HepG2 (cell line): ENCODE results near the gene RMRP. TPM values are rescaled to one million over a fixed set of nuclear protein-coding genes. Genes with fewer than 3 reads are reported as not detected.

Experiments used
- BRD4 ChIP-seq: sonication (generic); formaldehyde crosslinking; IDR thresholded peaks from 2 replicates; pipeline ENCODE4 v1.4.0; 2020; ENCODE audit warnings: missing genetic modification reagents
- CBX5 ChIP-seq: sonication (generic); formaldehyde crosslinking; IDR thresholded peaks from 2 replicates; pipeline ENCODE4 v1.4.0; 2020; ENCODE audit warnings: missing genetic modification reagents, borderline replicate concordance
- ETS1 ChIP-seq: sonication (generic); formaldehyde crosslinking; IDR thresholded peaks from 2 replicates; pipeline ENCODE4 v1.4.0; 2020; ENCODE audit warnings: missing genetic modification reagents
- FOSL2 ChIP-seq: sonication (generic); formaldehyde crosslinking; IDR thresholded peaks from 2 replicates; pipeline ENCODE4 v1.4.0; 2020; ENCODE audit warnings: missing genetic modification reagents
- FOXP1 ChIP-seq, 2 experiments: fragments of 450-650 bp in 1 of 2; IDR thresholded peaks; 2 replicates each; pipeline ENCODE4 v1.6.1; 2017 to 2018; ENCODE audit warnings: antibody characterized with exemption in 1 of 2
- GABPA ChIP-seq, 2 experiments: IDR thresholded peaks; 2 replicates each; pipeline ENCODE4 v1.6.1; 2011 to 2016; ENCODE audit warnings: low read depth in 2 of 2, low read length in 1 of 2, missing biosample characterization in 1 of 2, missing genetic modification characterization in 1 of 2
- GATA4 ChIP-seq: sonication (generic); IDR thresholded peaks from 2 replicates; pipeline ENCODE4 v1.6.1; 2016; ENCODE audit warnings: antibody characterized with exemption, low read depth, borderline replicate concordance
- GATAD1 ChIP-seq: IDR thresholded peaks from 2 replicates; pipeline ENCODE4 v1.6.1; 2016; ENCODE audit warnings: missing genetic modification reagents, missing compliant biosample characterization
- GFI1 ChIP-seq: sonication (generic); formaldehyde crosslinking; IDR thresholded peaks from 2 replicates; pipeline ENCODE4 v1.5.0; 2020; ENCODE audit warnings: missing genetic modification reagents, mild to moderate bottlenecking, borderline replicate concordance
- HNRNPLL ChIP-seq: fragments of 200-400 bp; formaldehyde crosslinking; IDR thresholded peaks from 2 replicates; pipeline ENCODE4 v1.6.1; 2017; ENCODE audit warnings: mild to moderate bottlenecking, low read depth, low read length; ENCODE audit not compliant: poor library complexity, severe bottlenecking
- KDM5B ChIP-seq: sonication (generic); formaldehyde crosslinking; IDR thresholded peaks from 2 replicates; pipeline ENCODE4 v1.4.0; 2020; ENCODE audit warnings: missing genetic modification reagents, mild to moderate bottlenecking, borderline replicate concordance
- PCBP2 ChIP-seq: fragments of 200-400 bp; formaldehyde crosslinking; optimal IDR thresholded peaks from 2 replicates; pipeline ENCODE3; 2018; ENCODE audit warnings: low read length, low read depth; ENCODE audit not compliant: poor library complexity, severe bottlenecking
- SIN3A ChIP-seq: IDR thresholded peaks from 2 replicates; pipeline ENCODE4 v1.6.1; 2011; ENCODE audit warnings: low read depth, mild to moderate bottlenecking, control low read depth, low read length, borderline replicate concordance
- SRSF4 ChIP-seq: fragments of 200-400 bp; formaldehyde crosslinking; IDR thresholded peaks from one replicate; pipeline ENCODE4 v1.6.1; 2018; ENCODE audit warnings: mild to moderate bottlenecking, low read depth, low read length, moderate library complexity; ENCODE audit not compliant: poor library complexity, severe bottlenecking
- STAG1 ChIP-seq: sonication (generic); formaldehyde crosslinking; IDR thresholded peaks from 2 replicates; pipeline ENCODE4 v1.4.0; 2020; ENCODE audit warnings: missing genetic modification reagents
- ZBTB4 ChIP-seq: sonication (generic); formaldehyde crosslinking; IDR thresholded peaks from 2 replicates; pipeline ENCODE4 v1.4.0; 2020; ENCODE audit warnings: missing genetic modification reagents, mild to moderate bottlenecking, borderline replicate concordance
- ZNF101 ChIP-seq: sonication (generic); formaldehyde crosslinking; IDR thresholded peaks from 2 replicates; pipeline ENCODE4 v1.4.0; 2020; ENCODE audit warnings: mild to moderate bottlenecking, low read depth, missing genetic modification reagents, borderline replicate concordance
- ZNF350 ChIP-seq: sonication (generic); formaldehyde crosslinking; IDR thresholded peaks from 2 replicates; pipeline ENCODE4 v1.4.0; 2020; ENCODE audit warnings: mild to moderate bottlenecking, low read depth, missing genetic modification reagents, borderline replicate concordance
- ZNF546 ChIP-seq: sonication (generic); formaldehyde crosslinking; conservative IDR thresholded peaks from 2 replicates; pipeline ENCODE4 v1.8.1; 2023; ENCODE audit warnings: mild to moderate bottlenecking, missing genetic modification reagents
- ZNF564 ChIP-seq: sonication (generic); formaldehyde crosslinking; IDR thresholded peaks from 2 replicates; pipeline ENCODE4 v1.8.1; 2023; ENCODE audit warnings: mild to moderate bottlenecking, missing genetic modification reagents
- ZNF703 ChIP-seq: sonication (generic); formaldehyde crosslinking; IDR thresholded peaks from 2 replicates; pipeline ENCODE4 v1.5.1; 2020; ENCODE audit warnings: missing genetic modification reagents, mild to moderate bottlenecking, moderate library complexity, borderline replicate concordance
- polyA plus RNA-seq, 8 experiments: library from polyadenylated mRNA; depleted of rRNA in 3 of 8; stranded (reverse) in 7 of 8; unstranded in 1 of 8; fragments of >200 nt; fragmentation: Illumina TruSeq in 4 of 8; extraction: Trizol in 4 of 8; gene quantifications; 2 replicates each; pipeline versions ENCODE4 v1.2.1 to v1.2.3, GENCODE V29; 2011 to 2016; ENCODE audit warnings: low read depth in 4 of 8, missing spikeins in 1 of 8, mixed read lengths in 1 of 8; ENCODE audit not compliant: insufficient read depth in 1 of 8
- total RNA-seq, 5 experiments: library from RNA; depleted of rRNA; stranded (reverse); fragments of >200 nt; fragmentation: Illumina TruSeq; extraction: Trizol; gene quantifications; 2 replicates each; pipeline ENCODE4 v1.2.3, GENCODE V29; 2016; ENCODE audit warnings: low read depth in 1 of 5
- TF ChIP-seq, protein P1 (sequence below): sonication (generic); formaldehyde crosslinking; IDR thresholded peaks from 2 replicates; pipeline ENCODE4 v1.4.0; 2020; ENCODE audit warnings: missing genetic modification reagents

Gene RMRP
- total and polyA plus RNA-seq, 2 of the 13 experiments (the other 11 are each of a cell fraction or from before 2014, with no cell fraction given): 51.4 to 4,025 TPM

DNA sequence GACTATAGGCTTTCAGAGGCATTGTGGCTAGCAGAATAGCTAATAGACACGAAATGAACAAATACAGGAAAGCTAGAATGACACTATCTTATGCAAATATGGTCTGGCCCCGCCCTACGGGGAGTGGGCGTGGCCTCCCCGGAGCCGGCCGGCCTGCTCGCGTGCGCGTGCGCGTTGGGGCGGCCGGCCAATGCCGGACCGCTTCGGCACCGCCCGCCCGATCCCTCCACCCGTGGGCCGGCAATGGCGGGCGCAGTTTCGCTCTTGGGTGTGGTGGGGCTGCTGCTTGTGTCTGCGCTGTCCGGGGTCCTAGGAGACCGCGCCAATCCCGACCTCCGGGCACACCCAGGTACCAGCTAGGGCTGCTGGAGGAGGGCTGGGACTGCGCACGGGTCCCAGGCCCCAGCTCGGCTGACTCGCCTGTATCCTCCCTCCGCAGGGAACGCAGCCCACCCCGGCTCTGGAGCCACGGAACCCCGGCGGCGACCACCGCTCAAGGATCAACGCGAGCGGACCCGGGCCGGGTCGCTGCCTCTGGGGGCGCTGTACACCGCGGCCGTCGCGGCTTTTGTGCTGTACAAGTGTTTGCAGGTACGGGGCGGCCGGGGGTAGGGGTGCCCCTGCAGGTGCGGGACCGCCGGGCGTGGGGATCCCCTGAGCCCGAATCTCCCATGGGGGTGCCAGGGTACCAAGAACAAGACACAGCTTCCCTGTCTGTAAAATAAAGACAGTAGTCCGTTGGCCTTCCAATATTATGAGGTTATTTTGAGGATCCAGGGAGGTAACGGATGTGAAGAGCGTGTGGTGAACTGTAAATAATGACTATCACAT lies 533 bp upstream of the RMRP start, which contains the start of gene CCDC107 (continued):
- TF ChIP-seq ZNF546 (CRISPR knock-in tag) (no peak), SIN3A (peak; percentile 21; the same call in 1 of the 2 replicates), STAG1 (CRISPR knock-in tag) (peak; percentile 84), BRD4 (0 out of 2 replicates have a peak, but pooled peaks have one; percentile 83), SRSF4 (peak; percentile 46), FOXP1 (IDR thresholded peaks at IDR 0.05) (no peak), FOXP1 (CRISPR knock-in tag; IDR thresholded peaks at IDR 0.05) (no peak), ETS1 (CRISPR knock-in tag) (no peak), ZNF350 (0 out of 2 replicates have a peak, but pooled peaks have one; percentile 32), ZNF101 (CRISPR knock-in tag) (0 out of 2 replicates have a peak, but pooled peaks have one; percentile 52), GATA4 (peak; percentile 60; the same call in 1 of the 2 replicates), GATAD1 (no peak), HNRNPLL (peak; percentile 88), ZBTB4 (no peak), GFI1 (CRISPR knock-in tag) (peak; percentile 78; the same call in 1 of the 2 replicates), GABPA (IDR thresholded peaks at IDR 0.05; ENCODE audit: low read depth, low read length) (no peak), GABPA (CRISPR knock-in tag; IDR thresholded peaks at IDR 0.05; ENCODE audit: low read depth) (0 out of 2 replicates have a peak, but pooled peaks have one; percentile 10), ZNF703 (CRISPR knock-in tag) (0 out of 2 replicates have a peak, but pooled peaks have one; percentile 28), PCBP2 (no peak), CBX5 (CRISPR knock-in tag) (peak; percentile 52; the same call in 1 of the 2 replicates), FOSL2 (CRISPR knock-in tag) (peak; percentile 27; the same call in 1 of the 2 replicates), ZNF564 (CRISPR knock-in tag) (0 out of 2 replicates have a peak, but pooled peaks have one; percentile 40), KDM5B (CRISPR knock-in tag) (peak; percentile 76)
- TF ChIP-seq, protein P1, sequence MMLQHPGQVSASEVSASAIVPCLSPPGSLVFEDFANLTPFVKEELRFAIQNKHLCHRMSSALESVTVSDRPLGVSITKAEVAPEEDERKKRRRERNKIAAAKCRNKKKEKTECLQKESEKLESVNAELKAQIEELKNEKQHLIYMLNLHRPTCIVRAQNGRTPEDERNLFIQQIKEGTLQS (CRISPR knock-in tag): peak; percentile 46
